ENCODE measurements around the gene CCL5. TPM values are rescaled to one million over a fixed set of nuclear protein-coding genes. Genes with fewer than 3 reads are reported as not detected.

The CCL5 gene
- polyA plus RNA-seq, 2 of the 4 experiments (the other 2 are of a cell fraction): 0.12 to 0.31 TPM

DNA sequence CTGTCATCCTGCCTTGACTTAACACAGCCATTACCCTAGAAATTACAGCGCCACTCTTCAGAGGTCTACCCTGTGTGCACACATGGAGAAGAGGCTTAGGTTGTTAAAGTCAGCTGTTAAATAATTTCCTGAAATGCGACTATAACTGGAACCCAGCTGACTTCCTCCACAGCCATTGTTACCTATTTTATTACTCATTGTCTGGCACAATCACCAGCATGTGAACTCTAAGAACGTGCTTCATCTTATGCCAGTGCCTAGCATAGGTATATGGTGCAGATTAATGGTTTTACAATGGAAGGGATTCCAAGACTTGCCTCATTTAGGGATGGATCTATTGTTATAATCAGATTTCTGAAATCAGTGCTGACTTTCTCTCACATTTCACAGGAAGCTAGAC lies 38.5 kb upstream of the CCL5 start:
- FAIRE-seq (no peak), ATAC-seq (no peak), DNase-seq (ENCODE audit: low read depth in 1 of 2, low spot score in 1 of 2) (no peak)
- Histone ChIP-seq H3K27ac (no peak overlapping the region), H3K9me3 (0 out of 3 replicates have a peak, but pooled peaks cover 3% of the 10 kb centered on the region), H3K4me3 (no peak overlapping the region), H3K4me1 (no peaks in the 10 kb centered on the region), H3K4me2 (no peak overlapping the region)
- WGBS (ENCODE audit: missing lambda C conversion rate): 75% methylated on average over 3 of the region's 3 CpGs
- ChIA-PET CTCF (interaction anchor here (1.1 to 1.5 kb wide), 4 partner anchors 9 to 230 kb away, joined by 3 to 7 read pairs (median 3); no protein-coding TSS in a partner anchor), POLR2A (no interaction called here)
- no peak for TF ChIP-seq JUN (IDR thresholded peaks at IDR 0.05)
- no peak for TF ChIP-seq CBX8 (IDR thresholded peaks at IDR 0.05)
- no peak for TF ChIP-seq HOXB5 (CRISPR knock-in tag; IDR thresholded peaks at IDR 0.05)
- no peak for TF ChIP-seq POLR2A (IDR thresholded peaks at IDR 0.05; ENCODE audit: low read length)
- TF ChIP-seq SMC3 (IDR thresholded peaks at IDR 0.05): no peak
- TF ChIP-seq, protein P1, sequence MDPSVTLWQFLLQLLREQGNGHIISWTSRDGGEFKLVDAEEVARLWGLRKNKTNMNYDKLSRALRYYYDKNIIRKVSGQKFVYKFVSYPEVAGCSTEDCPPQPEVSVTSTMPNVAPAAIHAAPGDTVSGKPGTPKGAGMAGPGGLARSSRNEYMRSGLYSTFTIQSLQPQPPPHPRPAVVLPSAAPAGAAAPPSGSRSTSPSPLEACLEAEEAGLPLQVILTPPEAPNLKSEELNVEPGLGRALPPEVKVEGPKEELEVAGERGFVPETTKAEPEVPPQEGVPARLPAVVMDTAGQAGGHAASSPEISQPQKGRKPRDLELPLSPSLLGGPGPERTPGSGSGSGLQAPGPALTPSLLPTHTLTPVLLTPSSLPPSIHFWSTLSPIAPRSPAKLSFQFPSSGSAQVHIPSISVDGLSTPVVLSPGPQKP (IDR thresholded peaks at IDR 0.05; ENCODE audit: low read depth, low read length): no peak
- TF ChIP-seq NFE2L2 (conservative IDR thresholded peaks at IDR 0.05; ENCODE audit: low read length): no peak
- TF ChIP-seq HOXA7 (CRISPR knock-in tag; IDR thresholded peaks at IDR 0.05): no peak
- no peak for TF ChIP-seq NPAS2 (CRISPR knock-in tag; IDR thresholded peaks at IDR 0.05; ENCODE audit: borderline replicate concordance)
- no peak for TF ChIP-seq SREBF2 (IDR thresholded peaks at IDR 0.05)
- TF ChIP-seq PBX3 (IDR thresholded peaks at IDR 0.05): no peak
- no peak for TF ChIP-seq PHF8 (IDR thresholded peaks at IDR 0.05; ENCODE audit: borderline replicate concordance, low read depth)
- no peak for TF ChIP-seq HMGXB4 (CRISPR knock-in tag; IDR thresholded peaks at IDR 0.05; ENCODE audit: borderline replicate concordance)
- TF ChIP-seq BHLHE40 (IDR thresholded peaks at IDR 0.05; ENCODE audit: low read depth, low read length): no peak
- no peak for TF ChIP-seq NR3C1 (IDR thresholded peaks at IDR 0.05)

- no peak for ATAC-seq
- FAIRE-seq: no peak
- CTCF ChIA-PET: interaction anchor here (0.8 to 1.5 kb wide), 3 partner anchors 8 to 231 kb away, joined by 3 to 5 read pairs (median 3); no protein-coding TSS in a partner anchor
- 0 out of 3 replicates have a peak, but pooled peaks cover 3% of the 10 kb centered on the region for H3K9me3 ChIP-seq
- no peak overlapping the region for H3K4me3 ChIP-seq
- no peak for DNase-seq (ENCODE audit: low read depth in 1 of 2, low spot score in 1 of 2)
- H3K4me1 ChIP-seq: no peaks in the 10 kb centered on the region
- H3K27ac ChIP-seq: no peak overlapping the region
- no peak overlapping the region for H3K4me2 ChIP-seq
- TF ChIP-seq NPAS2 (CRISPR knock-in tag; IDR thresholded peaks at IDR 0.05; ENCODE audit: borderline replicate concordance) (no peak), HOXB13 (CRISPR knock-in tag; IDR thresholded peaks at IDR 0.05; ENCODE audit: low read depth) (no peak), KDM1A (IDR thresholded peaks at IDR 0.05; ENCODE audit: low read depth) (no peak), FOSL2 (IDR thresholded peaks at IDR 0.05) (no peak), FOSL2 (CRISPR knock-in tag; IDR thresholded peaks at IDR 0.05) (no peak), TP53 (CRISPR knock-in tag; IDR thresholded peaks at IDR 0.05) (no peak), MAFK (IDR thresholded peaks at IDR 0.05; ENCODE audit: partially characterized antibody) (no peak), POLR2AphosphoS2 (conservative IDR thresholded peaks at IDR 0.05; ENCODE audit: low read length) (no peak)
- TF ChIP-seq, protein P2, sequence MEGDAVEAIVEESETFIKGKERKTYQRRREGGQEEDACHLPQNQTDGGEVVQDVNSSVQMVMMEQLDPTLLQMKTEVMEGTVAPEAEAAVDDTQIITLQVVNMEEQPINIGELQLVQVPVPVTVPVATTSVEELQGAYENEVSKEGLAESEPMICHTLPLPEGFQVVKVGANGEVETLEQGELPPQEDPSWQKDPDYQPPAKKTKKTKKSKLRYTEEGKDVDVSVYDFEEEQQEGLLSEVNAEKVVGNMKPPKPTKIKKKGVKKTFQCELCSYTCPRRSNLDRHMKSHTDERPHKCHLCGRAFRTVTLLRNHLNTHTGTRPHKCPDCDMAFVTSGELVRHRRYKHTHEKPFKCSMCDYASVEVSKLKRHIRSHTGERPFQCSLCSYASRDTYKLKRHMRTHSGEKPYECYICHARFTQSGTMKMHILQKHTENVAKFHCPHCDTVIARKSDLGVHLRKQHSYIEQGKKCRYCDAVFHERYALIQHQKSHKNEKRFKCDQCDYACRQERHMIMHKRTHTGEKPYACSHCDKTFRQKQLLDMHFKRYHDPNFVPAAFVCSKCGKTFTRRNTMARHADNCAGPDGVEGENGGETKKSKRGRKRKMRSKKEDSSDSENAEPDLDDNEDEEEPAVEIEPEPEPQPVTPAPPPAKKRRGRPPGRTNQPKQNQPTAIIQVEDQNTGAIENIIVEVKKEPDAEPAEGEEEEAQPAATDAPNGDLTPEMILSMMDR (IDR thresholded peaks at IDR 0.05): no peak
- POLR2A ChIA-PET: no interaction called here
- 90% methylated on average over 28 of the region's 29 CpGs for WGBS (ENCODE audit: missing lambda C conversion rate)
These were observed 37.5 kb upstream of the CCL5 start for GRCh38 chr17:35917519-35918213.

All from A549 (cell line).